ENCODE measurements around the gene DSCAM.
"Not testable (repeated sequence)": the region's sequence is repeated elsewhere in the genome, so short reads cannot be mapped to it uniquely, and the experiment has no call there.

Gene DSCAM

DNA sequence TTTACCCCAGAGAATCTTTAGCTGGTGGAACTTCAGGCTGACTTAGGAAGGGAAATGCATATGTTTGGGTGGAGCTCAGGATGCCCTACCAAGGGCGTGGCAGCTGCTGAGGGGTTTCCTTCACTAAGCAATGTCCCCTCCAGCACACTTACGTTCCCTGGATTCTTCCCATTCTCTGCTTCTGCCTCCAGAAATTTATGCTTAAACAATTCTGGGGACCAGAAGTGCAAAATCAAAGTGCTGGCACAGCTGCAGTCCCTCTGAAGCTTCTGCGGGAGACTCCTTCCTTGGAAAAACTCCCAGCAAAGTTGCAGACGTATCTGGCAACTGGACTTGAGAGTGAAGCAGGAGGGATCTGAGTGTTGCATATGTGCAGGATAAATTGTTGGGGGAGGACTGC, 576.9 kb downstream of the DSCAM start:
- in situ Hi-C loops (cut with MboI; ENCODE audit: low sequenced_read_pairs), result no loop called here

DNA sequence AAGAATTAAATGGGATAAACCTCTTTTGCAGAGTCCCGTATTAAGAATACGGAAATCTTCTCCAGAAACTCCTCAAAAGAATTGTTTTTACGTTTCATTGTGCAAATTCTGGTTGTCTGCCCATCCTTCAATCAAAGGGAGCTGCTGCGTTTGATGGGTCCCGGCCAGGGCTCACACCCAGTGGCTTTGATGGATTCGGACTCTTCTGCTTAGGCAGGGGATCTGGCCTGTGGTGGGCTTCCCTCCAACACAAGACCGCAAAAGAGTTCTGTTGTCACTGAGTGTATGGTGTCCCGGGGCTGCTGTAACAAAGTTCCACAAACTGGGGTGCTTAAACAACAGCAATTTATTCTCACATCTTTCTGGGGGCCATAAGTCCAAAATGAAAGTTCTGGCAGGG, 577.7 kb downstream of the DSCAM start:
- in situ Hi-C loops (cut with MboI; ENCODE audit: low sequenced_read_pairs), result no loop called here

GRCh38 chr21:40258456-40258855, 588.5 kb downstream of the DSCAM start:
- in situ Hi-C loops (cut with MboI; ENCODE audit: low sequenced_read_pairs), result not testable (repeated sequence)

DNA sequence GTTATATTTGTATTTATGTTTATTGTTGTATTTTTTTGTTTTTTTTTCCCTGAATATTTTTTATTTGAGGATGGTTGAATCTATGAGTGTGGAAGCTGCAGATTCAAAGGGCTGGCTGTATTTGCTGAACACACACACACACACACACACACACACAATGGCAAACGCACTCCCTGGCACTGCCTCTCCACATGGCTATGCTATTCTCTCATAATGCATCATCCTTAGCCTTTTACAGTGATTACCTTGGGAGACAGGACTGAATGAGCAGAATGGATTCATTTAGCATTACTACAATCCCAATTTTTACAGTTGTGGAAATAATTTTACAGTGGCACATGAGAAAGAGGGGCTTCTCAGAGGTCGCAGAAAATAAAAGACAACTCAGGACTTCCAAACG, 589.6 kb downstream of the DSCAM start:
- in situ Hi-C loops (cut with MboI; ENCODE audit: low sequenced_read_pairs), result no loop called here

DNA sequence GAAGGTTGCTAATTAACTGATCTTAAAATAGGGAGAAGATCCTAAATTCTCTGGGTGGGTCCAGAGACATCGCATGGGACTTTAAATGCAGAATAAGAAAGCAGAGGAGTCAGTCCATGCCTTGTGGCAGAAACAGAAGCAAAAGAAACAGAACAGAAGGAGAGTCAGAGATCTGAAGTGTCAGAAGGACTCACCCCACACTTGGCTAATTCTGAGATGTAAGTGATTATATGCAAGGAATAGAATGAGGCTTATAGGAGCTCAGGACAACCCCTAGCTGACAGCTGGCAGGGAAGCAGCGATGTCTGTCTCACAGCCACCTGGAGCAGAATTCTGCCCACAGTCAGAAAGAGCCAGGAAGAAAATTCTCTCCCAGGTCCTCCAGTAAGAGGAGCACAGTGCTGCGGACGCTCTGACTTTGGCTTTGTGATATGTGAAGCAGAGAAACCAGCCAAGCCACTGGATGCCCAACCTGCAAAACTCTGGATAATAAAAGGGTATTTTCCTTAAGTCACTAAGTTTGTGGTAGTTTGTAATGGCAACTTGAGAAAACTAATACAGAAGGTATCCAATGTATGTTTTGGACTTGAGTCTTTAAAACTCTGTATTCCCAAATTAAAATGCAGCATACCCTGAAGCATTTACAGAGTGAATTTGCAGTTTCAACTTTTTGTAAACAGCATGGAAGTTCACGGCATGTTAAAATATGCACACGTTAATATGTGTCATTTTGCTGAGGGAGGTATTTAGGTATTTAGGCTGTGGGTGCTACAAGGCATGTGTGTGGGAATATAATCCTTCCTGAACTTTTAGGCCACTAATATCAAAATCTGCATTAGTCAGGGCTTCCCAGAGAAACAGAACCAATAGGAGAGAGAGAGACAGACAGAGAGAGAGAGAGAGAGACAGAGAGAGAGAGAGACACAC, 591.2 kb downstream of the DSCAM start:
- in situ Hi-C loops (cut with MboI; ENCODE audit: low sequenced_read_pairs), result no loop called here

DNA sequence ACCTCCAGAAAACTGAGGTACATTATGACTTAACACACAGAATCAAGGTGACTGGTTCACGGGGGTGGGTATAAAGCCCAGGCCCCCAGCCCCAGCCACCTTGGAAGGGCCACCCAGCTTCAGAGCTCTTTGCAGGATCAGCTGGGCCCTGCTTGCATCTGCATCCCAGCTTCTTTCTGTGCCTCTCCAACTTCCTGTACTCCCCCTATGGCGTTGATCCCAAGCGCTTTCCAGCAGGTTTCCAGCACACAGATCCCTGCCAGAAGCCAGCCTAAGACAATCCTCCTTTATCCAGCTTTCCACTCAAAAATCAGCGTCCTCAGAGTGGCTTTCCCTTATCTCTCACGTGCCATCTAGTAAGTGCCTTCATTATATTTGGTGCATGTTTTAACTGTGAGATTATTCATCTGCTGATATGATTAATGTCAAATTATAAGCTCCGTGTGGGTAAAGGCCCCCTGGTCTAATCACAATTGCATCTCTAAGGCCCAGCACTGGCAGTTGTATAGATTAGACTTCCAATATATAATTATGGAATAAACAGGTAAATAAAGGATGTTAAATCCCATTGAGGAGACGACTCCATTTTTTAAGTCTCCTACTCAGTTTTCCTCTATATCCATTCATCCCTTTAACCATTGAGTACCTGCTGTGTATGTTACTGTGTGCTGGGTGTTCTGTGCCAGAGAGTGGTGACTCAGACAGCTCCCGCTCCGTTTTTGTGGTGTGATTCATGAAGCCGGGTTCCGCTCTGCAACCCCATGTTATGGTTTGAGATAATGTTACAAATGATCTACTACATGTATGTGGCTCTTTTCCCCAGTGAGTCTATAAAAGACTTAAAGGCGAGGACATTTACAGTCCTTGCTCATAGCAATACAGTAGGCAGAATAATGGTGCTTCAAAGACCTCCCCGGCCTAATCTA, 592.2 kb downstream of the DSCAM start:
- in situ Hi-C loops (cut with MboI; ENCODE audit: low sequenced_read_pairs), result no loop called here

- in situ Hi-C loops (cut with MboI; ENCODE audit: low sequenced_read_pairs), result no loop called here
Measured at GRCh38 chr21:40253112-40253511, 593.8 kb downstream of the DSCAM start.

GRCh38 chr21:40250514-40251294, 596.3 kb downstream of the DSCAM start:
- in situ Hi-C loops (cut with MboI; ENCODE audit: low sequenced_read_pairs), result no loop called here

DNA sequence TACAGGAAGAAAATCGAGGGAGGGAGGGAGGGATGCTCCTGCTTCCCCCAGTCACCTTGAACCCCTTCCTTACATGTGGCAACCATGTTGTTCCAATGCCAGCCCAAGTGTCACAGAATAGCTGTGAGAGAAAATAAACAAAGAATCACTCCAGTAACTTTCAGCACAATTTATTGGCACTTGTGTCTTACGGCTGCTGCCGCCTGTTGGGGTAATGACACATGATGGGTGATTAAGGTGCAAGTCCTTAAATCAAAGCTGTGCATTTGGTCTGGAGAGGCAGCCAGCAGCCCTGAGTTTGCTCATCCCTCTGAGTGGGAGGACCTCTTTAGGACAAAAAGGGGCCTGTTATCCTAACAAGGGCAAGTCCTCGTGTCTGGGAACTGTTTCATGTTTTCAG, 602.0 kb downstream of the DSCAM start:
- in situ Hi-C loops (cut with MboI; ENCODE audit: low sequenced_read_pairs), result no loop called here

DNA sequence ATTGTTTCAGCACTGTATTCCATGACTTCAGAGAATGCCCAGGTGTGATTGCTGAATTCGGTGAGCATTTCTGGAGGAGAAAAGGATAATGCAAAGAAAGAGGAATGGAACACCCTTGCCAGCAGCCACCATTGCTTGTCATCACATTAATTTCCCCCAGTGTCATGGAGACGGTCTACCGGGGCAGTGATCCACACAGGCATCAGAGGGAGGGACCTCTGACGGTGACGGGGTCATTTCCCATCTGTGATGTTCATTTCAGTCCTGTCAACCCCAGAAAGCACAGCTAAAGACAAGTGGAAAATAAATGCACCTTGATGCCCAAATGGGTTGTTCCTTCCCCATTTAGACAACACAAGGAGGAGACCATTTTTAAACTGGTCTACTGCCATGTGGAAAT, 603.3 kb downstream of the DSCAM start:
- in situ Hi-C loops (cut with MboI; ENCODE audit: low sequenced_read_pairs), result no loop called here

DNA sequence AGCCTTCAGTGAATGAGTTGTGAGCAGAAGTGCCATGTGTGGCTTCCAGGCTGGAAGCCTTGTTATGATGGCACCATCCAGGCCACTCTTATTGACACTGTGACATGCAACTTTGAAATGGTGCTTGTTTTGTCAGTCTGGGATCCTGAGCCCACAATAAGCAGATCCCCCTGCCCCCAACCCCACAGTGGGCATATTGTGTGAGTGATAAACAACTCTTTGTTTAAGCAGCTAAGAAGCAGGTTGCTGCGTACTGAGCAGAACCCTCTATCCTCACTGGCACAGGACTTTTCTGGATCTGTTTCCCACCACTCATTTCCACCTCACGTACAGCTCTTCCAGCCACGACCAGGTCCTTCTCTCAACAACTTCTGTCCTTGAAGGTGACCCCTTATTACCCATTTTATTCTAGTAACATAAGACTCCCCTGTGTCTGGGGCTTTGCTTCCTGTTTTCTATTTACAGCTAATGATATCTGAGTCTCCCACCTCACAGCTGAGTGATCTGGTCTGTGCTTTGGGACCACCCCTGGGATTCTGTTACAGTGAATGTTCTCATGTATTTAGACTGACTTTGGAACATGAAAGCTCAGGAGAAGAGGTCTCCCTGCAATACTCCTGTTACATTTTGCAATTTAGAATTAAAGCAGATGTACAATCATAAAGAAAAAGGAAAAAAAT, 604.2 kb downstream of the DSCAM start:
- in situ Hi-C loops (cut with MboI; ENCODE audit: low sequenced_read_pairs), result no loop called here

- in situ Hi-C loops (cut with MboI; ENCODE audit: low sequenced_read_pairs), result no loop called here
Measured at GRCh38 chr21:40235528-40235927, 611.4 kb downstream of the DSCAM start.

DNA sequence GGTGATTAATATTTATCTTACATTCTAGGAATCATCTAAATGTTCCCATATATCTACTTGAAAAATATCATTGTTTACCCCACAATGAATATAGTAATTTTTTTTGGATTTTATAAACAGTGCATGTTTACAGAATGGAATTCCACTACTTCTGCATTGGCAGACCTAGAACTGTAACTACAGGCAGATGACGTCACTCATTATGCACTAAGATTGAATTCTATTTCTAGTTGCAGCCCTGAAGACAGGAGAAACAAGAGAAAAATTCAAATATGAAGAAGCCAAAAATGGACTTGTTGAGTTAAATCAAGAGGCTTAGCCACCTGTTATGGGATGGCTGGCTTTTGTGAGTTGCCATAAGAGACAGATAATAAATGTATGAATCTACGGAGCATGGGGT, 615.0 kb downstream of the DSCAM start:
- in situ Hi-C loops (cut with MboI; ENCODE audit: low sequenced_read_pairs), result no loop called here

DNA sequence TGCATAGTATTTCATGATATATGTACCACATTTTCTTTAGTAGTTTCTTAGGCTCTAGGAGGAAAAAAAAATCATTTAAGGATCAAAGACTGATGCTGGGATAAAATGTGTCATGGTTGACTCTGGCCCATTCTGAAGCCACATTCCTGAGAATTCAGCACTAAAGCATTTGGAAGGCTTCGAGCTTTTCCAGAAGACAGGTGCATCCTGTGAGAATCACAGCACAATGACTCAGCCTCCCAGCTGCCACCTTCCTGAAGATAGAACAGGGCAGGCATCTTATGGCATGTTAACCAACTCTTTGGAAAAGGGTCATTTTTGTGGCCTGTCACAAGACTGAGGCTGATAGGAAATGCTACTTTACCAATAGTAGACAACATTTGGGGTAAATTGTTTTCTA, 619.9 kb downstream of the DSCAM start:
- in situ Hi-C loops (cut with MboI; ENCODE audit: low sequenced_read_pairs), result no loop called here

GRCh38 chr21:40215941-40216340, 631.0 kb downstream of the DSCAM start:
- in situ Hi-C loops (cut with MboI; ENCODE audit: low sequenced_read_pairs), result no loop called here

GRCh38 chr21:40210251-40210650, 636.7 kb downstream of the DSCAM start:
- in situ Hi-C loops (cut with MboI; ENCODE audit: low sequenced_read_pairs), result no loop called here

- in situ Hi-C loops (cut with MboI; ENCODE audit: low sequenced_read_pairs), result no loop called here
Measured at GRCh38 chr21:40208948-40209345, 638.0 kb downstream of the DSCAM start.

- in situ Hi-C loops (cut with MboI; ENCODE audit: low sequenced_read_pairs), result no loop called here
Measured at GRCh38 chr21:40208206-40208947, 638.6 kb downstream of the DSCAM start.

- in situ Hi-C loops (cut with MboI; ENCODE audit: low sequenced_read_pairs), result no loop called here
Measured at GRCh38 chr21:40200946-40201345, 646.0 kb downstream of the DSCAM start.

DNA sequence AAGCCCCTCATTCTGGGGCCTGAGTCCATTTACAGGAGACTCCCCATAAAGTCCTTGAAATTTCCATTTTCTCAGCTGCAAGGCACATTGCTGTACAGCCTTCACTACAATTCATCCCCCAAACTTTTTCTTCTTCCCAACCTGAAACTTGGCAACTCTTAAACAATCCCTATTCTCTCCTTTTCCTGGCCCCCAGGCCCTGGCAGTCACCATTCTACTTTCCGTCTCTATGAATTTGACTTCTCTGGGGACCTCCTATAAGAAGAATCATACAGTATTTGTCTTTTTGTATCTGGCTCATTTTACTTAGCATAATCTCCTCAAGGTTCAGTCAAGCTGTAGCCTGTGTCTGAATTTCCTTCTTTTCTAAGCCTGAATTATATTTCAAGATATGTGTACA, 646.8 kb downstream of the DSCAM start:
- in situ Hi-C loops (cut with MboI; ENCODE audit: low sequenced_read_pairs), result no loop called here
